DND-41 (cell line): ENCODE measurements around the gene PCLO.

ENCODE experiments used
- EZH2 ChIP-seq: IDR thresholded peaks from 3 replicates; pipeline ENCODE4 v1.6.1; 2012; ENCODE audit warnings: borderline replicate concordance, low read depth, mild to moderate bottlenecking, moderate library complexity, low read length, inconsistent platforms; ENCODE audit not compliant: severe bottlenecking
- TF ChIP-seq, protein P1 (sequence below): IDR thresholded peaks from 2 replicates; pipeline ENCODE4 v1.5.1; 2012; ENCODE audit warnings: borderline replicate concordance, low read length, moderate library complexity, mild to moderate bottlenecking; ENCODE audit not compliant: poor library complexity, severe bottlenecking; ENCODE audit errors: extremely low read depth

DNA sequence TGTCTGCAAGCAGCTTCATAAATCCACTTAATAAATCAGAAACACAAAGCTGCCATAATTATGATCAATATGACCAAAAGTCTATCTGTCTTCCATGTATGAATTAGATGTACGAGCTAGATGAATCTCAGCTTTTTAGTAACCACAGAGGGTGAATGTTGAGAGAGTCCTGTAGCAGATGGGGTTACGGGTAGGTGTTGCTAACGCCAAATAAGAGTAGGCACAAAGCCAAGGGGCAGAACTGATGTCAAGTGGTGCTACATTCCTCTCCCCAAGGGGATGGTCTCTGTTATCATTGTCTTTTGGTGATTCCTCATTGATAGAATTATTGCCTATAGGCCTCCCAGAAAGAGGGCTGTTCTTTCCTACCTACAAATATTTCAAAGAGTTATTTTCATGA lies 257.8 kb downstream of the PCLO start:
- TF ChIP-seq, protein P1, sequence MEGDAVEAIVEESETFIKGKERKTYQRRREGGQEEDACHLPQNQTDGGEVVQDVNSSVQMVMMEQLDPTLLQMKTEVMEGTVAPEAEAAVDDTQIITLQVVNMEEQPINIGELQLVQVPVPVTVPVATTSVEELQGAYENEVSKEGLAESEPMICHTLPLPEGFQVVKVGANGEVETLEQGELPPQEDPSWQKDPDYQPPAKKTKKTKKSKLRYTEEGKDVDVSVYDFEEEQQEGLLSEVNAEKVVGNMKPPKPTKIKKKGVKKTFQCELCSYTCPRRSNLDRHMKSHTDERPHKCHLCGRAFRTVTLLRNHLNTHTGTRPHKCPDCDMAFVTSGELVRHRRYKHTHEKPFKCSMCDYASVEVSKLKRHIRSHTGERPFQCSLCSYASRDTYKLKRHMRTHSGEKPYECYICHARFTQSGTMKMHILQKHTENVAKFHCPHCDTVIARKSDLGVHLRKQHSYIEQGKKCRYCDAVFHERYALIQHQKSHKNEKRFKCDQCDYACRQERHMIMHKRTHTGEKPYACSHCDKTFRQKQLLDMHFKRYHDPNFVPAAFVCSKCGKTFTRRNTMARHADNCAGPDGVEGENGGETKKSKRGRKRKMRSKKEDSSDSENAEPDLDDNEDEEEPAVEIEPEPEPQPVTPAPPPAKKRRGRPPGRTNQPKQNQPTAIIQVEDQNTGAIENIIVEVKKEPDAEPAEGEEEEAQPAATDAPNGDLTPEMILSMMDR: no peak
- no peak for TF ChIP-seq EZH2
